HL-60 (cell line): ENCODE measurements around the gene RBMS3.

Experiments
- GABPA ChIP-seq: IDR thresholded peaks from 2 replicates; pipeline ENCODE4 v1.6.1; 2012; ENCODE audit warnings: low read depth
- TF ChIP-seq, protein P1 (sequence below): IDR thresholded peaks from 2 replicates; pipeline ENCODE4 v1.6.1; 2012; ENCODE audit warnings: low read depth; ENCODE audit not compliant: insufficient replicate concordance
- TF ChIP-seq, protein P2 (sequence below): IDR thresholded peaks from one replicate; pipeline ENCODE4 v1.5.1; 2011; ENCODE audit warnings: low read length, control low read depth, inconsistent platforms; ENCODE audit not compliant: insufficient read depth

DNA sequence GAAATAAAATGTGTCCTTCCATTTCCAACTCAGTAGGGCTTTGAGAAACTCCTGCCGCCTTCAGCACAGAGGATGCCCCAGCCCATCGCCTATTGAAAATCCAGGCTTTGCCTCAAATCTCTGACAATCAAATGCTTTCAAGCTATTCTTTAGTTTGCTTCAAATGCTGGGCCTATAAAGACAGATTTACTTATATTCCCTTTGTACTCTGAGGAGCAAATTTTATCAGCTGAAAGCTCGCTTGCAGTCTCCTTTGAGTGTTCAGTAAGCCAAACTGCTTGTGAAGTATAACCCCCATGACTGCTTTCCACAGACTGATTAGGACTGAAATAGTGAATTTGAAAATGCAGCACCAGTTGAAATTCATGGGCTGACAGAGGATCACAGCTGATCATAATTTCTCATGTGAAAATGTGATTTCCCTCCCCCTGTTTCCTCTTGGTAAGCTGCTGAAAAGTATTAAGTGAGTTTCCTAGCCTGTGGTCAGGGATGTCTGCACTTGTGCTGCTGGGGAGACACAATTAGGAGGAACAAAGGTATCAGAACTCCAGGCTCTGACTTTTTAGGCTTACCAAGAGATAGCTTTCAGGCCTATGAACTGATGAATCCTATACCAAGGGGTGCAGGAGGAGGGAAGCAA lies 762.2 kb downstream of the RBMS3 start:
- TF ChIP-seq, protein P1, sequence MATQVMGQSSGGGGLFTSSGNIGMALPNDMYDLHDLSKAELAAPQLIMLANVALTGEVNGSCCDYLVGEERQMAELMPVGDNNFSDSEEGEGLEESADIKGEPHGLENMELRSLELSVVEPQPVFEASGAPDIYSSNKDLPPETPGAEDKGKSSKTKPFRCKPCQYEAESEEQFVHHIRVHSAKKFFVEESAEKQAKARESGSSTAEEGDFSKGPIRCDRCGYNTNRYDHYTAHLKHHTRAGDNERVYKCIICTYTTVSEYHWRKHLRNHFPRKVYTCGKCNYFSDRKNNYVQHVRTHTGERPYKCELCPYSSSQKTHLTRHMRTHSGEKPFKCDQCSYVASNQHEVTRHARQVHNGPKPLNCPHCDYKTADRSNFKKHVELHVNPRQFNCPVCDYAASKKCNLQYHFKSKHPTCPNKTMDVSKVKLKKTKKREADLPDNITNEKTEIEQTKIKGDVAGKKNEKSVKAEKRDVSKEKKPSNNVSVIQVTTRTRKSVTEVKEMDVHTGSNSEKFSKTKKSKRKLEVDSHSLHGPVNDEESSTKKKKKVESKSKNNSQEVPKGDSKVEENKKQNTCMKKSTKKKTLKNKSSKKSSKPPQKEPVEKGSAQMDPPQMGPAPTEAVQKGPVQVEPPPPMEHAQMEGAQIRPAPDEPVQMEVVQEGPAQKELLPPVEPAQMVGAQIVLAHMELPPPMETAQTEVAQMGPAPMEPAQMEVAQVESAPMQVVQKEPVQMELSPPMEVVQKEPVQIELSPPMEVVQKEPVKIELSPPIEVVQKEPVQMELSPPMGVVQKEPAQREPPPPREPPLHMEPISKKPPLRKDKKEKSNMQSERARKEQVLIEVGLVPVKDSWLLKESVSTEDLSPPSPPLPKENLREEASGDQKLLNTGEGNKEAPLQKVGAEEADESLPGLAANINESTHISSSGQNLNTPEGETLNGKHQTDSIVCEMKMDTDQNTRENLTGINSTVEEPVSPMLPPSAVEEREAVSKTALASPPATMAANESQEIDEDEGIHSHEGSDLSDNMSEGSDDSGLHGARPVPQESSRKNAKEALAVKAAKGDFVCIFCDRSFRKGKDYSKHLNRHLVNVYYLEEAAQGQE, result no peak
- TF ChIP-seq GABPA, result no peak
- TF ChIP-seq, protein P2, sequence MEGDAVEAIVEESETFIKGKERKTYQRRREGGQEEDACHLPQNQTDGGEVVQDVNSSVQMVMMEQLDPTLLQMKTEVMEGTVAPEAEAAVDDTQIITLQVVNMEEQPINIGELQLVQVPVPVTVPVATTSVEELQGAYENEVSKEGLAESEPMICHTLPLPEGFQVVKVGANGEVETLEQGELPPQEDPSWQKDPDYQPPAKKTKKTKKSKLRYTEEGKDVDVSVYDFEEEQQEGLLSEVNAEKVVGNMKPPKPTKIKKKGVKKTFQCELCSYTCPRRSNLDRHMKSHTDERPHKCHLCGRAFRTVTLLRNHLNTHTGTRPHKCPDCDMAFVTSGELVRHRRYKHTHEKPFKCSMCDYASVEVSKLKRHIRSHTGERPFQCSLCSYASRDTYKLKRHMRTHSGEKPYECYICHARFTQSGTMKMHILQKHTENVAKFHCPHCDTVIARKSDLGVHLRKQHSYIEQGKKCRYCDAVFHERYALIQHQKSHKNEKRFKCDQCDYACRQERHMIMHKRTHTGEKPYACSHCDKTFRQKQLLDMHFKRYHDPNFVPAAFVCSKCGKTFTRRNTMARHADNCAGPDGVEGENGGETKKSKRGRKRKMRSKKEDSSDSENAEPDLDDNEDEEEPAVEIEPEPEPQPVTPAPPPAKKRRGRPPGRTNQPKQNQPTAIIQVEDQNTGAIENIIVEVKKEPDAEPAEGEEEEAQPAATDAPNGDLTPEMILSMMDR, result no peak
